ENCODE results near the gene TMIGD3. TPM values are rescaled to one million over a fixed set of nuclear protein-coding genes. Genes with fewer than 3 reads are reported as not detected.

Gene TMIGD3
- total RNA-seq, 4 donors from 2014 or later = 4.4 to 17.1 (median 5.1) TPM

- no peak for ATAC-seq (ENCODE audit: low FRiP score)
- TF ChIP-seq, protein P1, sequence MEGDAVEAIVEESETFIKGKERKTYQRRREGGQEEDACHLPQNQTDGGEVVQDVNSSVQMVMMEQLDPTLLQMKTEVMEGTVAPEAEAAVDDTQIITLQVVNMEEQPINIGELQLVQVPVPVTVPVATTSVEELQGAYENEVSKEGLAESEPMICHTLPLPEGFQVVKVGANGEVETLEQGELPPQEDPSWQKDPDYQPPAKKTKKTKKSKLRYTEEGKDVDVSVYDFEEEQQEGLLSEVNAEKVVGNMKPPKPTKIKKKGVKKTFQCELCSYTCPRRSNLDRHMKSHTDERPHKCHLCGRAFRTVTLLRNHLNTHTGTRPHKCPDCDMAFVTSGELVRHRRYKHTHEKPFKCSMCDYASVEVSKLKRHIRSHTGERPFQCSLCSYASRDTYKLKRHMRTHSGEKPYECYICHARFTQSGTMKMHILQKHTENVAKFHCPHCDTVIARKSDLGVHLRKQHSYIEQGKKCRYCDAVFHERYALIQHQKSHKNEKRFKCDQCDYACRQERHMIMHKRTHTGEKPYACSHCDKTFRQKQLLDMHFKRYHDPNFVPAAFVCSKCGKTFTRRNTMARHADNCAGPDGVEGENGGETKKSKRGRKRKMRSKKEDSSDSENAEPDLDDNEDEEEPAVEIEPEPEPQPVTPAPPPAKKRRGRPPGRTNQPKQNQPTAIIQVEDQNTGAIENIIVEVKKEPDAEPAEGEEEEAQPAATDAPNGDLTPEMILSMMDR (IDR thresholded peaks at IDR 0.05) = no peak
- DNase-seq (ENCODE audit: low spot score) = no peak
These were observed 37.5 kb upstream of the TMIGD3 start for GRCh38 chr1:111540928-111541327.

- TF ChIP-seq, protein P1 (IDR thresholded peaks at IDR 0.05) = no peak
- no peak for ATAC-seq (ENCODE audit: low FRiP score)
- no peak for DNase-seq (ENCODE audit: low spot score)
These were observed 35.1 kb upstream of the TMIGD3 start for GRCh38 chr1:111538343-111539025.

DNA sequence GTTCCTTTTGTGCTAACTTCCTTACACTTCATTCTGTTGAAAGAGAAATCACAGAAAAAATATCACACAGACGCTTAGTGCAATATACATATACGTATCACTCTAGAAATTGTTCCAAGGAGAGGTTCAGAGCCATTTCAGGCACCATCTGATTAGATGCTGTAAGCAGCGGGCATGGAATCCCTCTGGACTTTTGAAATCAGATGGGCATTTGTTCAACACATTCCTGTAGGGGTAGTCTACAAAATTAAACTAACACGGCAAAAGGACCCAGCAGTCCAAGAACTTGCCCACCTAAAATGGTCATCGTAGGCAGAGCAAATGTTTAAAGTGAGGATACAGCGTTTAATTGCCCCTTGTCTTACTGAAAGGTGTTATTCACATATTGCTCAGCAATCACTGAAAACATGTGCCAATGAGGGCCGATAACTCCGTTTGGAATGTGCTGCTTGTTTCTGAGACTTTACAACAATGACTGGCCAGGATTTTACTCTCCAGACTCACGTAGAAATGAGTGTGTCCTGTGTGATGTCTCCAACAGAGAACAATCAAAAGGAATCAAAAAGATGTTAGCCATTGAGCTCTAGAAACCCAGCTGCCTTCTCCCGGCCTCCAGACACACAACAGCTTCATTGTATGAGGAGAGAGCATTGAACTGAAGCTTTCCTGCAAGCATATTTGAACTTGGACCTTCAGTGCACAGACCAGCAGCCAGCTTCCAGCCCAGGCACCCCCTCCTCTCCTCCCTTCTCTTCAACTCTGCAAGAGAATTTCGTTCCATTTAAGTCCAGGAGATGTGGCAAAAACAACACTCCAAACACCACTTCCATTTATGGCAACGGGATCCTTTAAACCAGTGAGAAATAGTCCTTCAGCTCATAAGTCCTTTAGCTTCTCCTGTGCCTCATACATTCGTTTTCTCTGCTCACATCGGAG, 32.1 kb upstream of the TMIGD3 start:
- DNase-seq (ENCODE audit: low spot score) = no peak
- TF ChIP-seq, protein P1 (IDR thresholded peaks at IDR 0.05) = no peak
- ATAC-seq (ENCODE audit: low FRiP score) = no peak

- DNase-seq (ENCODE audit: low spot score) = no peak
- TF ChIP-seq, protein P1 (IDR thresholded peaks at IDR 0.05) = no peak
These were observed 16.6 kb upstream of the TMIGD3 start for GRCh38 chr1:111520053-111520452.

DNA sequence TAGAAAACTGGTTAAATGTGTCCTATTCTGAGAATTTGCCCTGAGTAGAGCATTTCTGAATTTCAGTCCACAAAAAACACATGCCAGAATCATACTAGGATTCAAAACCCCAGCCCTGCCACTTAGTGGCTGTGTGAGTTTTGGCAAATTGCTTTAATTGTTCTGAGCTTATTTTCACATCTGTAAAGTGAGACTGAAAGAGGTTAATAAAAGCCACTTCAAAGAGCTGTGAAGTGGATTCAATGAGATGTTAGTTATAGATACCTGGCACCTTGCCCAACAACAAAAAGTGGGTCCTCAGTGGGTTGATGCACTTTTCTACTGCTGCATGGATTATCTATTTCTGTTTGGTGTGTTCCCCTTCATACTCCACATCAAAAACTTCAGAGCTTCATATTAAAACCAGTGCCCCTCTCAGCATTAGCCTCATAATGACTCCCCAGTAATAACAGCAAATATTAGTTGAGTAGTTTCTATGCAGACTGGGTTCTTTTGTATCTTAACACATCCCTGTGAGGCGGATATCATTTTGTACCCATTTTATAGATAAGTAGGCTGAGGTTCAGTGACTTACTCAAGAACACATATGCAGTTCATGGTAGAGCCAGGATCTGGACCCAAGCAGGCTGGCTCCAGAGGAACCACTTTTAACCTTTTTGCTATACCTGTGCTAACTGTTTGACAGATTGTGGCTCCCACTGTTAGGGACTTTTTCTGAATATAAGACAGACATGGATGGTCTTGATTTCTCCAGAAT, 14.2 kb upstream of the TMIGD3 start:
- DNase-seq (ENCODE audit: low spot score) (no peak), ATAC-seq (ENCODE audit: low FRiP score) (no peak)
- TF ChIP-seq, protein P1 (IDR thresholded peaks at IDR 0.05) = no peak

More at GRCh38 chr1:111520053-111520452, 16.6 kb upstream of the TMIGD3 start:
- no peak for ATAC-seq (ENCODE audit: low FRiP score)

DNA sequence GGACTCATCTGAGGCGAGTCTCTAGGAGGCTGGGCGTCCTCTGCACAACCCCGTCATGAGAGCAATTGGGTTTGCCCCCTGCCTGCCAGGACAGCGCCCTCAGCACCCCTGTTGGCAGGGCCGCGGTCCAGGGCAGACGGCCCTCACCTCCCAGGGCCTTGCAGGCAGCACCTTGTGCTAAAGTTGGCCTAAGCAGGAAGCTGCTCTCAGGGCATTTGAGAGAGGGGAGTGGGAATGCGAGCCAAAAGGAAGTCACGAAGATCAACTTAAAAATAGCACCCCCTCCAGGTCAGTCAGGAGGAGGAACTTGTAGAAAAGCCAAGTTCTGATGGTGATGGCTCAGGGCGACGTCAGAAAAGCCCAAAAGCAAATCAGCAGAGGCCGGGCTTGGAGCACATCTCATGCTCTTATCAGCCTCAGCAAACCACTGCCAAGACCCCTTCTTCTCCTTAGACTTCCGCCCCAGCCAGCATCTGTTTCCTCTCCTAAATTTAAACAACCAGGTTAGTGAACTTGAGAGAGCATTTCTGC, 12.6 kb upstream of the TMIGD3 start:
- TF ChIP-seq, protein P1 (IDR thresholded peaks at IDR 0.05) = no peak
- DNase-seq (ENCODE audit: low spot score) (no peak), ATAC-seq (ENCODE audit: low FRiP score) (peak; percentile 47)
